Skeletal muscle tissue (tissue), 4 donors: ENCODE results near the gene GBX2. TPM values are rescaled to one million over a fixed set of nuclear protein-coding genes. Genes with fewer than 3 reads are reported as not detected.

ENCODE experiments used
- H3K27ac ChIP-seq: one replicate; pipeline ENCODE4 v1.7.0; 2013; ENCODE audit warnings: mild to moderate bottlenecking, low read depth, low read length, inconsistent platforms
- H3K27me3 ChIP-seq, 3 donors: one replicate each; pipeline ENCODE4 v1.7.0; 2013; ENCODE audit warnings: low read length in 3 of 3; ENCODE audit not compliant: control insufficient read depth in 3 of 3, insufficient read depth in 3 of 3
- H3K36me3 ChIP-seq, 3 donors: one replicate each; pipeline ENCODE4 v1.7.0; 2013; ENCODE audit warnings: low read length in 3 of 3; ENCODE audit not compliant: control insufficient read depth in 3 of 3, insufficient read depth in 3 of 3
- H3K4me1 ChIP-seq, 3 donors: one replicate each; pipeline ENCODE4 v1.7.0; 2013; ENCODE audit warnings: low read length in 3 of 3, mild to moderate bottlenecking in 3 of 3; ENCODE audit not compliant: control insufficient read depth in 3 of 3, insufficient read depth in 3 of 3
- H3K4me3 ChIP-seq, 3 donors: one replicate each; pipeline ENCODE4 v1.7.0; 2013; ENCODE audit warnings: low read length in 3 of 3
- H3K9ac ChIP-seq, 3 donors: one replicate each; pipeline ENCODE4 v1.7.0; 2013; ENCODE audit warnings: low read length in 3 of 3, mild to moderate bottlenecking in 3 of 3, moderate library complexity in 2 of 3, low read depth in 1 of 3
- H3K9me3 ChIP-seq, 3 donors: one replicate each; pipeline ENCODE4 v1.7.0; 2013; ENCODE audit warnings: low read length in 3 of 3; ENCODE audit not compliant: control insufficient read depth in 3 of 3
- total RNA-seq: library from RNA; depleted of rRNA; stranded (reverse); fragments of >200 nt; gene quantifications from one replicate; pipeline ENCODE4 v1.2.3, GENCODE V29; 2014
- donor health status: Osteomylitis.

GBX2 gene
- total RNA-seq, 1 donor from 2014 or later: not detected

- H3K27me3 ChIP-seq: peaks cover 82 to 90% (median 87%) of the 10 kb centered on the region in 3 donors
- H3K4me3 ChIP-seq: no peak overlapping the region
- peaks cover 9 to 22% (median 16%) of the 10 kb centered on the region in 3 donors for H3K4me1 ChIP-seq
- H3K9me3 ChIP-seq: no peaks in the 10 kb centered on the region
- H3K27ac ChIP-seq: no peak overlapping the region
- no peak overlapping the region for H3K9ac ChIP-seq
- H3K36me3 ChIP-seq: no peaks in the 10 kb centered on the region
Measured at GRCh38 chr2:236176951-236177350, 8.8 kb upstream of the GBX2 start.

GRCh38 chr2:236176417-236176816, 8.2 kb upstream of the GBX2 start:
- no peak overlapping the region for H3K9ac ChIP-seq
- peaks cover 84 to 90% (median 88%) of the 10 kb centered on the region in 3 donors for H3K27me3 ChIP-seq
- H3K27ac ChIP-seq: no peak overlapping the region
- H3K4me3 ChIP-seq: no peak overlapping the region
- peaks cover 9 to 25% (median 20%) of the 10 kb centered on the region in 3 donors for H3K4me1 ChIP-seq
- no peaks in the 10 kb centered on the region for H3K36me3 ChIP-seq
- H3K9me3 ChIP-seq: no peaks in the 10 kb centered on the region

GRCh38 chr2:236175548-236176150, 7.5 kb upstream of the GBX2 start:
- H3K9ac ChIP-seq: no peak overlapping the region
- peaks cover 9 to 27% (median 23%) of the 10 kb centered on the region in 3 donors for H3K4me1 ChIP-seq
- H3K9me3 ChIP-seq: no peaks in the 10 kb centered on the region
- peaks cover 88 to 93% (median 89%) of the 10 kb centered on the region in 3 donors for H3K27me3 ChIP-seq
- no peaks in the 10 kb centered on the region for H3K36me3 ChIP-seq
- H3K4me3 ChIP-seq: no peak overlapping the region
- no peak overlapping the region for H3K27ac ChIP-seq

DNA sequence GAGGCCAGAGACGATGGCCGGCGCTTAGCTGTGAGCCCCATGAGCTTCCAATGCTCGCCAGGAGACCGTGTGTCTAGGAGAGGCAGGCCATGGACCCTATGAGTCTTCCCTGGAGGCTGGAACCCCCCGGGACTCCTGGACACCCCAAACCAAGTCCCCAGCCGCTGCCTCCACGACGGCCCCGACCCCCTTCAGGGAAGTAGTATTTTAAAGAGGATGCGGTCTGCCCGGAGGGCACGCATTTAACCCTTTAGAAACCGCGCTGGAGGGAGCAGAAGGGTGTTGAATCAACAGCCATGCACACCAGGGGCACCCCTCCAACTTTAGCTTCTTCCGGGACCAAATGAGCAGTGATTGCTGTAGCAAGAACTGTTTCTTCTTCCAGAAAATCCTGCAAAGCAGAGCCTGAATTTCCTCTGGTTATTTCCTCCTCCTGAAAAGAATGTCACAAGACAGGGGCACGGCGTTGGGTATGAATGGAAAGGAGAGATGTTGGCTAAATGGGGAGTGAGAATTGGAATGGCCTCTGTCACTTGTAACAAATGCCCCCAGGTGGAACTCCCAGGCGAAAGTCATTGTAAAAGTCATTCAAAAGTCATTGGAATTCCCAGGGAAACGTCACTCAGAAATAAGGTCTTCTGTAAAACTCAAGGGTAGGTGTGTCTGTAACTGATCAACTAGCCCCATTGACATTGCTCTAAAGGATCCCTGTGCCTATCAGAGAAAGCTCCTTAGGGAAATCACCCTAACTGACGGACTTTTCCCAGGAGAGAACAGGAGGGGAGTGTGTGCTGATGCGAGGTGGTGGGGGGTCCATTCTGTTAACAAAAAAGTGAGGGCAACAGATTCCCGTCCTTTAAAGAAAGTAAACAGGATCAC, 5.8 kb upstream of the GBX2 start:
- H3K27ac ChIP-seq: no peak overlapping the region
- no peaks in the 10 kb centered on the region for H3K36me3 ChIP-seq
- H3K9me3 ChIP-seq: no peaks in the 10 kb centered on the region
- no peak overlapping the region for H3K4me3 ChIP-seq
- H3K9ac ChIP-seq: no peak overlapping the region
- H3K4me1 ChIP-seq: peaks cover 8 to 29% (median 20%) of the 10 kb centered on the region in 3 donors
- peaks cover 89 to 97% (median 90%) of the 10 kb centered on the region in 3 donors for H3K27me3 ChIP-seq

DNA sequence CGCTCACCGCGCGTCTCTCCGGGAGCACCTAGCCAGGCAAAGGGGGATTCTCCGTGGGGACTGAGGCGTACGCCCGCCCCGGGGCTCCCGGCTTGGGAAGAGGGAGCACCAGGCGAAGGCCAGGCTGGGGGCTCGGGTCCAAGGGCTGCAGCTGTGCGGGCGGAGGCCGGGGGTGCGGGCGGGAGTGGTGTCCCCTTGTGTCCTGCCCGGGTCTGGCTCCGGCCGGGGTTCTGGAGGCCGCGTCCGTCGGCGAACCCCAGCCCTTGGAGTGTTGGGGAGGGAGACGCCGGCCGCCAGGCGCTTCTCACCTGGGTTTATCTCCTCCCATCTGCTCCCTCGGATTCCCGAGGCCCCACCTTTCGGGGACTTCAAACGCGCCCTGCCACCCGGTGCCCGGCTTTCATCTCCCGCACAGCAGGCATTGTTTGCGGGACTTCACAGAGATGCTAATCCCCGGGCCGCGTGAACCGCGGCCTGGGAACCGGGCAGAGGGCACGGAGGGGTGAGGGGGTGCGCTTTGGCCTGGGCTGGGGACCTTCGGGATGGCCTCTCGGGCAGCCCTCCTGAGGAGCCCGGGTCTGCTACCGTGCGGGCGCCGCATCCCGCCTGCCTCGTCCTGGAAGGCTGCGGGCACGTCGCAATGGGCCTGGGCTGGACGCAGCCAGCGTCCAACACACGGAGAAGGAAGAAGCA, 5.0 kb upstream of the GBX2 start:
- no peak overlapping the region for H3K4me3 ChIP-seq
- H3K36me3 ChIP-seq: no peaks in the 10 kb centered on the region
- H3K9me3 ChIP-seq: no peaks in the 10 kb centered on the region
- no peak overlapping the region for H3K9ac ChIP-seq
- peaks cover 5 to 28% (median 14%) of the 10 kb centered on the region in 3 donors for H3K4me1 ChIP-seq
- H3K27me3 ChIP-seq: peaks cover 89 to 97% (median 89%) of the 10 kb centered on the region in 3 donors
- no peak overlapping the region for H3K27ac ChIP-seq

DNA sequence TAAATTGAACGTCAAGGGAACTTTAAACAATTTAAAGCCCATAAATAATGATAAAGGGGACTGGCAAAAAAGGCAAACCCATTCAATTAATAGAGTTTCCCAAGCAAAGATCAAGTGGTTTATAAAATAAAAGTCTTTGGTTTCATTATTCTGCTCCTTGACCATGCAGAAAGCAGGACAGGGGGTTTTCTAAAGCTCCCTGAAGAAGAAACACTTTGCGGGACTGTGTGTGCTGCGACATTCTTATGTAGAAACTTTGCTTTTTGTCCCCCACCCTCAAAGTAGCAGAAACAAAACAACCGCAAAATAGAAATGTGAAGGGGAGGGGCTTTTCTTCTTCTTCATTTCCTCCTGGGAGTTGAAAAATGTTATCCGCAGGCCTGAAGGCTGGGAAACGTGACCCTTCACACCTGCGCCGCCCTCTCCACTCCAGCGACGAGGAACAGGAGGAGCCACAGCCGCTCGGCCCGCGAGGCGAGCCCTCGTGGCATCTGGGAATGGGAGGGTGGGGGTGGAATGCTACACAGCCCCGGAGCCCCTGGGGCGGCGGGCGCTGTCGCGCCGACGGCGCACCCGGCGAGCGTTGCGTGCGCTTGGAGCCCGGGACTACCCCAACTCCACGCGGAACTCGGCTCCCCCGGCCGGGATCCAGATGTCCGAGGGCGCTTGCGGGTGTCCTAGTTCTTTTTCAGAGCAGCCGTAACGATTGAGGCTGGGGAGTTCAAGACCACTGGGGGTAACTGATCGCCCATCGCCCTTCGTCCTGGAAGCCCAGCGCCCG, 4.3 kb upstream of the GBX2 start:
- Histone ChIP-seq H3K4me3 (no peak overlapping the region), H3K9me3 (no peaks in the 10 kb centered on the region), H3K27ac (no peak overlapping the region), H3K36me3 (no peaks in the 10 kb centered on the region), H3K4me1 (peaks cover 5 to 23% (median 8%) of the 10 kb centered on the region in 3 donors), H3K27me3 (peaks cover 84 to 97% (median 89%) of the 10 kb centered on the region in 3 donors), H3K9ac (no peak overlapping the region)

DNA sequence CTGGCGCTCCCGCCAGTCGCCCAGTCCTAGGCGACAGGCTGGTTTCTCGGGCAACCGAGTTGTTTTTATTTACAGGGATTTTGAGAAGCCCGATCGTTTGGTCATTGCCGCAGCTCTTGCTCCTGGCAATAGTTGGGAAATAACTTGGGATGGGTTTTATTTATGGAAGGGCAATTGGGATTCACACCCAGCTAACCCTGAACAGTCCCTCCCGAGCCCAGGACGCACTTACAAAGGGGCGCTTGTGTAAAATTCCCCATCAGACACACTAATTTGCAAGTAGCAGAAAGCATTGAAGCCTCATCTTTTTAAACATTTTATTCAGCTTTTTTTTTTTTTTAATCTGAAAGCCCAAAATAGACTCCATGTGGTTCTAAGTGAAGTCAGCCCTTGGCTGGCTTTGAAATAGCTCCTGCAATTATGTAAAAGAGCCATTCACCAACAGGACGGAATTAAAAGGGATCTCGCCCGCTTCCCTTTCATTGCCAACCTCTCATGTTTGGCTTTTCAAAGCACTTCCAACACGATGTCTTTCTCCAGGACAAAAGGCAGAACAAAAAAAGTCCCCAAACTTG, 3.6 kb upstream of the GBX2 start:
- Histone ChIP-seq H3K4me3 (peak overlapping the region in 1 of 3 donors; percentile 13), H3K27me3 (peaks cover 88 to 97% (median 91%) of the 10 kb centered on the region in 3 donors), H3K9ac (no peak overlapping the region), H3K27ac (no peak overlapping the region), H3K9me3 (no peaks in the 10 kb centered on the region), H3K4me1 (peaks cover 9 to 28% (median 12%) of the 10 kb centered on the region in 3 donors), H3K36me3 (no peaks in the 10 kb centered on the region)

- H3K4me1 ChIP-seq: peaks cover 11 to 32% (median 17%) of the 10 kb centered on the region in 3 donors
- H3K9ac ChIP-seq: no peak overlapping the region
- H3K4me3 ChIP-seq: peak overlapping the region in 1 of 3 donors; percentile 13
- H3K27me3 ChIP-seq: peaks cover 90 to 98% (median 92%) of the 10 kb centered on the region in 3 donors
- H3K36me3 ChIP-seq: no peaks in the 10 kb centered on the region
- no peak overlapping the region for H3K27ac ChIP-seq
- no peaks in the 10 kb centered on the region for H3K9me3 ChIP-seq
Measured at GRCh38 chr2:236171181-236171679, 3.0 kb upstream of the GBX2 start.

- H3K4me1 ChIP-seq: peaks cover 11 to 34% (median 21%) of the 10 kb centered on the region in 3 donors
- no peak overlapping the region for H3K4me3 ChIP-seq
- no peak overlapping the region for H3K9ac ChIP-seq
- H3K27me3 ChIP-seq: peaks cover 92 to 100% (median 94%) of the 10 kb centered on the region in 3 donors
- no peaks in the 10 kb centered on the region for H3K36me3 ChIP-seq
- H3K27ac ChIP-seq: no peak overlapping the region
- no peaks in the 10 kb centered on the region for H3K9me3 ChIP-seq
Measured at GRCh38 chr2:236170590-236171165, 2.5 kb upstream of the GBX2 start.
